Measurements from ENCODE around the gene ANKRD11.

Gene ANKRD11

GRCh38 chr16:89490439-89491237 lies at the start of gene ANKRD11:
TSS of gene ANKRD11 (minus strand) at chr16:89490561. CDS start at chr16:89317019, 173,542 bp downstream.
- DNase-seq: peak; percentile 99

GRCh38 chr16:89538286-89538685 lies 47.9 kb upstream of the ANKRD11 start:
- DNase-seq: no peak

DNA sequence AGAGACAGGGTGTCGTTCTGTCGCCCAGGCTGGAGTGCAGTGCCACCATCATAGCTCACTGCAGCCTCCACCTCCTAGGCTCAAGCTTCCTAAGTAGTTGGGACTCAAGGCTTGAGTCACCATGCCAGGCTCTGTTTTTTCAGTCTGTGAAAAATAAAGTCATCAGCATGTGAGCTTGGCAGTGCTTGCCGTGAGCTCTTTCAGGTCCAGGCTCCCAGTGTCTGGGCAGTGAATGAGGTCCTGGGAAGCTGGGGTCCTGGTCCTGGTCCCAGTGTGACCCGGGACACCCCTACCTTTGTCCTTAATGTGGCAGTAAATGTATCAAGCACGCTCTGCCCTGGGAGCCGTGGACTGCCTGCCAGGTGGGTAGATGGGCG lies 47.2 kb upstream of the ANKRD11 start:
- no peak for DNase-seq

DNA sequence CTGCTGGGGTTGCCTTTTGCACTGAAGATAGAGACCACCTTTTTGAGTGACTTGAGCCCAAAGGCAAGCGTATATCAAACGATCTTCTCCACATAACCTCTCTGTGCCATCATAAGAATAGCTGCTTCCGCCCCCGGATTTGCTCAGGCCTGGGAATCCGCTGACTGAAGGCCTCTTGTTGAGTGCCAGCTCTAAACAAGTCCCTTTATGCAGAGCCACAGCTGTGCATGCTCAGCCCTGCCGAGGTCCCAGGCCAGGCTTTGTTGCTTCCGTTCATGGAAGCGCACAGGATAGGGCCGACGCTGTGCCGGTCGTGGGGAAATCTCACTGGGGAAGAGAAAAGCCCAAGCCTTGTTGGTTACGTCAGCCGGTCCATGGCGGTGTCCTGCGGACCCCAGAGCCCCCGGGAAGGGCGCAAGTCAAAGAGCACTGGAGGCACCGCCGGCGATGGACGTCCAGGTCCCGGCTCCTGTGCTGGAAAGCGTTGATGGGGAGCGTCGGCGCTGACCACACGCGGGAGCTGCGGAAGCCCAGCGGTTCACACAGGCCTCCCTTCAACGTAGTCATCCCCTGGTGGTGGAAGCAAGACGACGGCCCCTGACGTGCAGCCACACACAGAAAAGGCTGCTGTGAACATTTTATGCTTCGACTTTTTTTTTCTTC lies 46.7 kb upstream of the ANKRD11 start:
- DNase-seq: no peak

DNA sequence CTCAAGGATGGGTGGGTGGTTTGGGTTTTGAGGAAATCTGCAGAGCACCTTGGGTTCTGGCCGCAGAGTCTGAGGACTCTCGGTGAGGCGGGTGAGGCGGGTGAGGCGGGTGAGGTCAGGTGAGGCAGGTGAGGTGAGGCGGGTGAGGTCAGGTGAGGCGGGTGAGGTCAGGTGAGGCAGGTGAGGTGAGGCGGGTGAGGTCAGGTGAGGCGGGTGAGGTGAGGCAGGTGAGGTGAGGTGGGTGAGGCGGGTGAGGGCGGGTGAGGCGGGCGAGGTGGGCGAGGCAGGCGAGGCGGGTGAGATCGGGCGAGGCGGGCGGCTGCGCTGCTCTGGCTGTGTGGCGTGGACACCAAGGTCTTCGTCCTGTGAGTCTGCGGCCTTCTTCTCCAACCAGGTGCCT lies 46.0 kb upstream of the ANKRD11 start:
- DNase-seq: no peak

GRCh38 chr16:89534252-89534756 lies 43.9 kb upstream of the ANKRD11 start:
- no peak for DNase-seq

DNA sequence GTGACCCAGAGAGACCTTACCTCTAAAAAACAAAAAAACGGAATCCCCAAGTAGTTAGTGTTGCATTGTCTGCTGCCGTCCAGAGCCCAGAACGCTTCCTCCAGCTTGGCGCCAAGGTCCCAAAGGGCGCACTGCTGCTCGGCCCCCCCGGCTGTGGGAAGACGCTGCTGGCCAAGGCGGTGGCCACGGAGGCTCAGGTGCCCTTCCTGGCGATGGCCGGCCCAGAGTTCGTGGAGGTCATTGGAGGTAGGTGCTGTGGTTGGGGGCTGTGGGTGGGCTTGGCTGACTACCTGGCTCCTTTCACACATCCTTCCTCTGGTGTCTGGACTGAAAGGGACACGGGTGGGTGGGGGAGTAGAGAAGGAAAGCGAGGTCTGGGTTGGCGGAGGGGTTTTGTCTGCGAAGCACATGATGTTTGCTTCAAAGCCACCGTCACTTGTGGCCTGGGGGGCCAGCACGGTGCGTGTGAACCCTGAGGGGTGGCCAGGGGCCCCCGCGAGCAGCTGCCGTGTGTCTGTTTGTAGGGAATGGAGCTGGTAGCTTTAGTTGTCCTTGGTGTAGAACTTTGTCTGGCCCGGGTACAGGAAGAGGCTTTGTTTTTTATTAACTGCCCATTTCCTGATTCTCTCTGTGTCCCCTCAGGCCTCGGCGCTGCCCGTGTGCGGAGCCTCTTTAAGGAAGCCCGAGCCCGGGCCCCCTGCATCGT lies 41.6 kb upstream of the ANKRD11 start:
- DNase-seq: no peak

- DNase-seq: no peak
Measured at GRCh38 chr16:89530401-89531381, 40.3 kb upstream of the ANKRD11 start.

- DNase-seq: no peak
Measured at GRCh38 chr16:89529097-89529496, 38.7 kb upstream of the ANKRD11 start.

DNA sequence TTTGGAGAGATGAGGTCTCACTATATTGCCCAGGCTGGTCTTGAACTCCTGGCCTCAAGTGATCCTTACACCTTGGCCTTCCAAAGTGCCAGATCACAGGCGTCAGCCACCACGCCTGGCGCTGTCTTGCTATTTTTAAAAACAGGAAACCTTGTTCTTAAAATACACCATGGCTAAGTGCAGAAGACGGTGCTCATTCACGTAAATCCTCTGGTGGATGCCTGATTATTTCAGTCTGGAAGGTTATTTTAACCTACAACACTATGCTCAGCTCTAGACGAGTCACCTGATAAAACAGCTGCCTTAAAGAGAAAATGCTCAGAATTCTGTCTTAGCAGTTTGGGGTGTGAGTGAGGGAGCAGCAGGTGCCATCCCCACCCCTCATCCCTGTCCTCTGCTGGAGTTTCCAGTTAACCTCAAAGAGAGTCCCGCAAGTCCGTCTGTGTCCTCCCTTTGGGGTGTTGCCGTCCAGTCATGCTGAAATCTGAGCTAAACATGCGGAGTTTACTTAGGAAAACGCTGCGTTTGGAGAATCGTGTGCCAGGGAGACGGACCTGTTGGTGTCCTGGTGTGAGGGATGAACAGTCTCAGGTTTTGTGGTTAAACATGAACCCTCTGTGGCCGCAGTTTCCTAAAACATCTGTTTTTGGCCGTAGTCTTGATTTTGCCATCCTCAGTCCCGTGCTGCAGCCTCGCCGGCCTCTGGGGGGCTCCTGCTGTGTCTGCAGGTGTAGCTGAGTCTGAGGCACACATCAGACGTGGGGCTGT lies 35.0 kb upstream of the ANKRD11 start:
- DNase-seq: no peak

DNA sequence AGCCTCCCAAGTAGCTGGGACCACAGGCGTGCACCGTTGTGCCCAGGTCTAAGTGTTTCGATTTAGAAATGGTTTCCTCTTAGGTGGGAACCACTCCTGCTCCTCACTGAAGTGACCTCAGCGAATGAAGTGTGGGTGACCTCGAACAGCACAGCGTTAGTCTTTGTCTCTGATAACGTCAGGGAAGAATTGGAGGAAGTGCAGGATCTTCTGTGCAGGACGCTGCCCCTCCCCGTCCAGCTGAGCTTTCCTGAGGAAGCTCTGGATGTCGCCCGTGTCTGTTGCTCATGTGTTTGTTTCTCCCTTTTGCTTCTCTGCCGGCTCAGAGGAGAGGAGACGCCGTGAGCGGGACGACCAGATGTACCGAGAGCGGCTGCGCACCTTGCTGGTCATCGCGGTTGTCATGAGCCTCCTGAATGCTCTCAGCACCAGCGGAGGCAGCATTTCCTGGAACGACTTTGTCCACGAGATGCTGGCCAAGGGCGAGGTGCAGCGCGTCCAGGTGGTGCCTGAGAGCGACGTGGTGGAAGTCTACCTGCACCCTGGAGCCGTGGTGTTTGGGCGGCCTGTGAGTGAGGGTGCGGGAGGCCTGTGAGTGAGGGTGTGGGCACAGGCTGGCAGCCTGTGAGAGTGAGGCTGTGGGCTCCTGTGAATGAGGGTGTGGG lies 33.5 kb upstream of the ANKRD11 start:
- DNase-seq: no peak

DNA sequence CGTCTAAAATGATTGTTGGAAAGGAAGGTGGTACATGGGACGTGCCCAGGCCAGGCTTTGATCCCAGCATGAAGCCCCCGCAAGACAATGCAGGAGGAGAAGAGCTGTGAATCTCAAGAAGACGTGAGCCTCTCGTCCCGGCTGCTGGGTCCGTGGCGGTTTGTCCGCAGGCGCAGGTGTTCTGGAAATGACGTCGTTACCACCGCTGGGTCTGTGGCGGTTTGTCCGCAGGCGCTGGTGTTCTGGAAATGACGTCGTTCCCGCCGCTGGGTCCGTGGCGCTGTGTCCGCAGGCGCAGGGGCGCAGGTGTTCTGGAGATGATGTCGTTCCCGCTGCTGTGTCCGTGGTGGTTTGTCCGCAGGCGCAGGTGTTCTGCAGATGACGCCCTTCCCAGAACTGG lies 31.9 kb upstream of the ANKRD11 start:
- no peak for DNase-seq

- no peak for DNase-seq
Measured at GRCh38 chr16:89519881-89520280, 29.5 kb upstream of the ANKRD11 start.

GRCh38 chr16:89517128-89517527 lies 26.8 kb upstream of the ANKRD11 start:
- DNase-seq: no peak

DNA sequence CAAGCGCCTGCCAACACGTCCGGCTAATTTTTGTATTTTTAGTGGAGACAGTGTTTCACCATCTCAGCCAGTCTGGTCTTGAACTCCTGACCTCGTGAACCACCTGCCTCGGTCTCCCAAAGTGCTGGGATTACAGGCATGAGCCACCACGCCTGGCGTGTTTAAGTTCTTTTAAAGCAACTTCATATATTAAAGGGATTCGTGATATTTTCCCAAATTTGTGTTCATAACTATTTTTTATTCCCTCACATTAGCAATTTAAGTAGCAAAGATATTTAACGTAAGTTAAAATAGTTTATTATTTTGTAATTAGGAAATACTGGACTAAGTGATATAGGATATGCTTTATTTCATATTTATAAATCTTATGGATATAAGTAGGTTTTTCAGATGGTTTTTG lies 22.1 kb upstream of the ANKRD11 start:
- no peak for DNase-seq

DNA sequence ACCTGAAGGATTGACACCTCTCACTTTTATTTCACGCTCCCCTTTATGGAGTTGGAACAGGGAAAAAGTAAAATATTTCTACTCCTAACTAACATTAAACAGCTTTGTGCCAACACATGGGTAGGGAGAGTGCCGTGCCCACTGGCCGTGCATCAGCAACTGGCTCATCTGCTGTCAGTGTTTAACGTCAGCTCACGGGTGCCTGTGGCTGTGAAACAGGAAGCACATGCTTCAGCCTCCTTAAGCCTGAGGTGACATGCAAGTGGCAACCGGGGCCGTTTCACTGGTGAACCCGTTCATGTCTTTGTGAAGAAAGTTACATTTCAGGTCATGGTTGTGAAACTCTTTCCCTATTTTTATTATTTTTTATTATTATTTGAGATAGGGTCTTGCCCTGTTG lies 21.0 kb upstream of the ANKRD11 start:
- no peak for DNase-seq

- DNase-seq: no peak
Measured at GRCh38 chr16:89510526-89510925, 20.2 kb upstream of the ANKRD11 start.

DNA sequence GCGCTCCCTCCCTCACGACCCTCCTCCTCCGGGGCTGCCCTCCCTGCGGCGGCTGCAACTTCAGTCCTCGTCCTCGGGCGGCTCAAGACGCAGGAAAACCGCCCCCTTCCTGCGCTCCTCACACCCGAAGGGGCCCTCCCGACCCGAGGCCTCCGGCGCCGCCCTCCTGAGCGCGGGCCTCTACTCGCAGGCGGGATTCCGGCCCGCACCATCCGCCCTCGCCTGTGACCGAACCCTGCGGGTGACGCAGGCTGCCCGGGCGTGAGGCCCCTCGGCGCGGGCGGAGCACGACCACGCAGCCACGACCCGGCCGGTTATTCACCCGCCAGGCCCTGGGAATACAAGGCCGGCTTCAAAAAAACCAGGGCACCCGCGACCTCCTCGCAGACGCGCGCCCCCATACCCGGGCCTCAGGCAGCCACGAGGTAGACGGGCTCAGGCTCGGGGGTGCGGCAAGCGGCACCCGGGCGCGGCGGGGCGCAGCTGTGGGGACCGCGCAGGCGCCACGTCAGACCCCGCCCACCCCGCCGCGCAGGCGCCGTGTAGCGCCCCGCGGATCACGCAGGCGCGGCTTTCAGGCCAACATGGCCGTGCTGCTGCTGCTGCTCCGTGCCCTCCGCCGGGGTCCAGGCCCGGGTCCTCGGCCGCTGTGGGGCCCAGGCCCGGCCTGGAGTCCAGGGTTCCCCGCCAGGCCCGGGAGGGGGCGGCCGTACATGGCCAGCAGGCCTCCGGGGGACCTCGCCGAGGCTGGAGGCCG lies 17.7 kb upstream of the ANKRD11 start, which contains the start of gene SPG7:
TSS of gene SPG7 (plus strand) at position 570 of the 757 bp plus-strand sequence. CDS start at position 585, 15 bp downstream.
- peak; percentile 44 for DNase-seq

GRCh38 chr16:89507214-89507833 lies 17.0 kb upstream of the ANKRD11 start:
- DNase-seq: no peak

- no peak for DNase-seq
Measured at GRCh38 chr16:89506791-89507191, 16.4 kb upstream of the ANKRD11 start.
